IMR-90 (cell line): ENCODE data around the gene FLVCR2. TPM values are rescaled to one million over a fixed set of nuclear protein-coding genes. Genes with fewer than 3 reads are reported as not detected.

Source experiments
- ATAC-seq: fragments of 200-7000 bp; cut with Tn5 transposase; 2 replicates; pipeline ENCODE4 v1.9.1; 2020; ENCODE audit warnings: low read depth, mild to moderate bottlenecking, moderate library complexity
- BruUV-seq: library from RNA; stranded (reverse); fragments of 400-500 nt; replicated peaks from 2 replicates; lab custom pipeline; 2021; lab: Mats Ljungman, UMichigan
- CTCF ChIA-PET: fragments of 300-600 bp; formaldehyde crosslinking; extraction: SDS; loops from one replicate; lab custom pipeline; 2021; ENCODE audit warnings: antibody characterized with exemption; lab: Yijun Ruan, JAX
- POLR2A ChIA-PET: fragments of 300-600 bp; sonication (Branson Sonifier 250); formaldehyde crosslinking; loops from one replicate; lab custom pipeline; 2022; ENCODE audit warnings: antibody characterized with exemption; ENCODE audit not compliant: unreplicated experiment; lab: Charles Lee
- DNase-seq: peaks from one replicate; pipeline ENCODE4 v3.0.0; 2013
- H2AFZ ChIP-seq: replicated peaks from 2 replicates; pipeline ENCODE3; 2013; ENCODE audit warnings: low read length, mild to moderate bottlenecking; ENCODE audit not compliant: poor library complexity
- H2AK5ac ChIP-seq: 2 replicates; pipeline ENCODE4 v1.6.1; 2013; ENCODE audit warnings: low read depth, low read length, inconsistent platforms
- H2AK9ac ChIP-seq: replicated peaks from 2 replicates; pipeline ENCODE3; 2013; ENCODE audit warnings: mild to moderate bottlenecking, low read depth, low read length, moderate library complexity; ENCODE audit not compliant: poor library complexity
- H2BK120ac ChIP-seq: 2 replicates; pipeline ENCODE4 v1.6.1; 2013; ENCODE audit warnings: low read depth, low read length, inconsistent platforms
- H2BK15ac ChIP-seq: 3 replicates; pipeline ENCODE4 v1.6.1; 2013; ENCODE audit warnings: low read depth, low read length, inconsistent platforms
- H2BK20ac ChIP-seq: 2 replicates; pipeline ENCODE4 v1.6.1; 2013; ENCODE audit warnings: low read depth, mild to moderate bottlenecking, inconsistent platforms, low read length, moderate library complexity
- H2BK5ac ChIP-seq: 2 replicates; pipeline ENCODE4 v1.6.1; 2013; ENCODE audit warnings: mild to moderate bottlenecking, low read depth, low read length, inconsistent platforms; ENCODE audit not compliant: poor library complexity, severe bottlenecking
- H3K14ac ChIP-seq: replicated peaks from 2 replicates; pipeline ENCODE4 v1.6.1; 2013; ENCODE audit warnings: low read depth, low read length, inconsistent platforms
- H3K18ac ChIP-seq: 2 replicates; pipeline ENCODE4 v1.6.1; 2013; ENCODE audit warnings: low read depth, low read length, control low read depth
- H3K23ac ChIP-seq: 2 replicates; pipeline ENCODE4 v1.6.1; 2013; ENCODE audit warnings: low read depth, low read length, inconsistent platforms
- H3K27ac ChIP-seq: 2 replicates; pipeline ENCODE4 v1.5.1; 2013; ENCODE audit warnings: mild to moderate bottlenecking, control low read depth, low read length; ENCODE audit not compliant: insufficient read depth
- H3K27me3 ChIP-seq: 2 replicates; pipeline ENCODE4 v1.6.1; 2013; ENCODE audit warnings: low read length; ENCODE audit not compliant: control insufficient read depth, insufficient read depth
- H3K36me3 ChIP-seq: 2 replicates; pipeline ENCODE4 v1.6.1; 2013; ENCODE audit warnings: low read length, mixed read lengths; ENCODE audit not compliant: control insufficient read depth, insufficient read depth
- H3K4ac ChIP-seq: 2 replicates; pipeline ENCODE4 v1.6.1; 2013; ENCODE audit warnings: low read depth, low read length, inconsistent platforms
- H3K4me1 ChIP-seq: 2 replicates; pipeline ENCODE4 v1.6.1; 2013; ENCODE audit warnings: low read length, mixed read lengths; ENCODE audit not compliant: control insufficient read depth, insufficient read depth
- H3K4me2 ChIP-seq: 2 replicates; pipeline ENCODE4 v1.6.1; 2013; ENCODE audit warnings: low read depth, mild to moderate bottlenecking, control low read depth, low read length, moderate library complexity
- H3K4me3 ChIP-seq: 2 replicates; pipeline ENCODE4 v1.5.1; 2013; ENCODE audit warnings: low read depth, mild to moderate bottlenecking, control low read depth, low read length, moderate library complexity; ENCODE audit not compliant: insufficient read depth
- H3K56ac ChIP-seq: 2 replicates; pipeline ENCODE4 v1.6.1; 2013; ENCODE audit warnings: low read length, inconsistent platforms; ENCODE audit not compliant: insufficient read depth; ENCODE audit errors: extremely low read depth
- H3K79me1 ChIP-seq, 2 experiments: 2 replicates each; pipeline ENCODE4 v1.6.1; 2013; ENCODE audit warnings: low read length in 2 of 2, inconsistent platforms in 1 of 2, low read depth in 1 of 2
- H3K9ac ChIP-seq: 2 replicates; pipeline ENCODE4 v1.6.1; 2013; ENCODE audit warnings: low read depth, low read length, control low read depth
- H3K9me1 ChIP-seq: 2 replicates; pipeline ENCODE4 v1.6.1; 2013; ENCODE audit warnings: low read length, inconsistent platforms; ENCODE audit not compliant: insufficient read depth
- H3K9me3 ChIP-seq: 2 replicates; pipeline ENCODE4 v1.6.1; 2013; ENCODE audit warnings: low read length; ENCODE audit not compliant: control insufficient read depth, insufficient read depth
- H4K20me1 ChIP-seq: 2 replicates; pipeline ENCODE4 v1.6.1; 2013; ENCODE audit warnings: low read length, inconsistent platforms; ENCODE audit not compliant: insufficient read depth
- H4K5ac ChIP-seq: 2 replicates; pipeline ENCODE4 v1.6.1; 2013; ENCODE audit warnings: mild to moderate bottlenecking, low read depth, low read length, control low read depth
- H4K8ac ChIP-seq, 2 experiments: 2 replicates each; pipeline ENCODE4 v1.6.1; 2013; ENCODE audit warnings: low read depth in 2 of 2, low read length in 2 of 2, control low read depth in 1 of 2, inconsistent platforms in 1 of 2
- H4K91ac ChIP-seq: 2 replicates; pipeline ENCODE4 v1.6.1; 2013; ENCODE audit warnings: low read depth, low read length, inconsistent platforms; ENCODE audit not compliant: insufficient read depth
- BHLHE40 ChIP-seq: fragments of 150-350 bp; IDR thresholded peaks from 2 replicates; pipeline ENCODE4 v1.6.1; 2016; ENCODE audit warnings: mild to moderate bottlenecking, low read depth, low read length
- CEBPB ChIP-seq: IDR thresholded peaks from 2 replicates; pipeline ENCODE4 v1.6.1; 2012; ENCODE audit warnings: low read depth, low read length, improper control_type of control experiment
- MAFK ChIP-seq: IDR thresholded peaks from 2 replicates; pipeline ENCODE4 v1.6.1; 2012; ENCODE audit warnings: low read depth, low read length, improper control_type of control experiment
- MAZ ChIP-seq: IDR thresholded peaks from 2 replicates; pipeline ENCODE4 v1.6.1; 2012; ENCODE audit warnings: low read depth, mild to moderate bottlenecking, low read length, improper control_type of control experiment, moderate library complexity, borderline replicate concordance
- RCOR1 ChIP-seq: IDR thresholded peaks from 2 replicates; pipeline ENCODE4 v1.6.1; 2012; ENCODE audit warnings: mild to moderate bottlenecking, low read length, improper control_type of control experiment; ENCODE audit not compliant: insufficient replicate concordance
- RFX5 ChIP-seq: IDR thresholded peaks from 2 replicates; pipeline ENCODE4 v1.8.0; 2012; ENCODE audit warnings: low read depth, mild to moderate bottlenecking, low read length, moderate library complexity
- SMC3 ChIP-seq: fragments of 150-350 bp; IDR thresholded peaks from 2 replicates; pipeline ENCODE4 v1.6.1; 2016; ENCODE audit warnings: low read depth, mild to moderate bottlenecking, antibody characterized with exemption, low read length, moderate library complexity
- USF2 ChIP-seq: fragments of 150-350 bp; IDR thresholded peaks from 2 replicates; pipeline ENCODE4 v1.6.1; 2017; ENCODE audit warnings: mild to moderate bottlenecking, antibody characterized with exemption, low read length, low read depth
- WGBS, 2 experiments: methylation state at CpG; one replicate each; pipeline versions ENCODE4 v1.1.5 to v1.1.7; 2013; ENCODE audit warnings: missing lambda C conversion rate in 2 of 2; ENCODE audit not compliant: insufficient read length in 1 of 2; ENCODE audit errors: extremely low coverage in 2 of 2; 5-methylcytosine and 5-hydroxymethylcytosine counted together
- dilution Hi-C: fragments of 300-500 bp; cut with HindIII; formaldehyde crosslinking; loops from one replicate; pipeline ENCODE4 v1.14.3; 2018; ENCODE audit warnings: low sequenced_read_pairs; ENCODE audit not compliant: unreplicated experiment
- in situ Hi-C: fragments of 300-500 bp; cut with MboI; formaldehyde crosslinking; loops from 3 replicates; pipeline ENCODE4 v1.14.3; 2019; ENCODE audit warnings: low sequenced_read_pairs, inconsistent platforms, mixed read lengths
- intact Hi-C: fragments of 100-400 bp; cut with micrococcal nuclease; formaldehyde crosslinking; loops from 2 replicates; pipeline ENCODE4 v1.10.0; 2022
- polyA plus RNA-seq, 3 experiments: library from polyadenylated mRNA; depleted of rRNA; stranded (reverse); fragments of >200 nt; gene quantifications; 2 replicates each; pipeline ENCODE4 v1.2.3, GENCODE V29; 2012; ENCODE audit warnings: low replicate concordance in 1 of 3
- total RNA-seq: library from RNA; depleted of rRNA; stranded (reverse); fragments of >200 nt; gene quantifications from 2 replicates; pipeline ENCODE4 v1.2.3, GENCODE V29; 2012

Gene FLVCR2
- total and polyA plus RNA-seq, 2 of the 4 experiments (the other 2 are of a cell fraction): 0.94 to 1.4 TPM

DNA sequence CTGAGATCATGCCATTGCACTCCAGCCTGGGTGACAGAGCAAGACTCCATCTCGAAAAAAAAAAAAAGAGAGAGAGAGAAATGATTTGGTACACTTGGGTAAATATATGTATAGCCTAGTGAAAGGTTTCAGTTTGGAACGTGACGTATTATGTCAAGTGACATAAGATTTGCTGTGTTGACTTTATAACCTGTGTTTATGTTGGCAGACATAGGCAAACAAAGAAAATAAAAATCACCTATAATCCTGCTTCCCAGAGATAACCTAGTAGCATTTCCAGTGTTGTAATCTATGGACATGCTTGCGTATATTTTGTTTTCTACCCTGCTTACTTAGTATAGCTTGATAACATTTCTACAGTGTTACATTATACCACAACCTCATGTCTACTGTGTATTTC lies 65.6 kb downstream of the FLVCR2 start:
- WGBS, 2 experiments: no CpG with 5 or more reads among the region's 4 CpGs
- intact Hi-C loops: no loop called here
- no peak overlapping the region for H2AK5ac ChIP-seq
- no peak overlapping the region for H2BK15ac ChIP-seq
- no peak overlapping the region for H2AK9ac ChIP-seq
- in situ Hi-C loops: no loop called here
- no peak overlapping the region for H3K4me3 ChIP-seq
- no peak for ATAC-seq
- H2BK20ac ChIP-seq: no peak overlapping the region
- peak; percentile 7 for DNase-seq
- peaks cover 3% of the 10 kb centered on the region; the same call in 1 of the 2 replicates for H4K20me1 ChIP-seq
- no peak overlapping the region for H3K4me2 ChIP-seq
- H3K79me1 ChIP-seq: no peaks in the 10 kb centered on the region; a peak in 1 of 4 replicates
- dilution Hi-C loops: no loop called here
- H2AFZ ChIP-seq: no peak overlapping the region
- H3K9ac ChIP-seq: no peak overlapping the region
- H3K14ac ChIP-seq: no peak overlapping the region
- no peak overlapping the region for H2BK120ac ChIP-seq
- no peak overlapping the region for H3K27ac ChIP-seq
- H3K4ac ChIP-seq: no peak overlapping the region
- no peaks in the 10 kb centered on the region for H3K36me3 ChIP-seq
- POLR2A ChIA-PET: no interaction called here
- H4K91ac ChIP-seq: no peak overlapping the region
- H3K9me3 ChIP-seq: no peaks in the 10 kb centered on the region
- CTCF ChIA-PET: no interaction called here
- no peak overlapping the region for H2BK5ac ChIP-seq
- BruUV-seq: no TSS peak
- H3K23ac ChIP-seq: no peak overlapping the region
- no peak overlapping the region for H3K18ac ChIP-seq
- H4K5ac ChIP-seq: no peak overlapping the region
- H3K4me1 ChIP-seq: peaks cover 24% of the 10 kb centered on the region
- no peak overlapping the region for H3K56ac ChIP-seq
- no peak overlapping the region for H4K8ac ChIP-seq
- peaks cover 16% of the 10 kb centered on the region for H3K9me1 ChIP-seq
- TF ChIP-seq USF2: no peak
- no peak for TF ChIP-seq RCOR1
- TF ChIP-seq CEBPB: no peak
- no peak for TF ChIP-seq RFX5
- TF ChIP-seq SMC3: no peak
- no peak for TF ChIP-seq MAZ
- TF ChIP-seq MAFK: no peak
- no peak for TF ChIP-seq BHLHE40
- no peaks in the 10 kb centered on the region for H3K27me3 ChIP-seq
